NCI-H526 (cell line): ENCODE measurements around the gene PLEKHA1.

ENCODE experiments used
- DNase-seq, 2 experiments: peaks; one replicate each; lab custom pipeline; 2025; lab: John Stamatoyannopoulos, UW

Gene PLEKHA1

GRCh38 chr10:122374237-122374858 lies at the start of gene PLEKHA1:
Gene PLEKHA1, plus strand, starts transcription at chr10:122374708. Its CDS starts 18,493 bp downstream, at chr10:122393201.
- peak; percentile 73 to 96 for DNase-seq

- DNase-seq: no peak
Observed at GRCh38 chr10:122325235-122325634, 49.3 kb upstream of the PLEKHA1 start.

- DNase-seq: no peak
Observed at GRCh38 chr10:122326385-122326784, 48.1 kb upstream of the PLEKHA1 start.

GRCh38 chr10:122326806-122327205 lies 47.7 kb upstream of the PLEKHA1 start:
- no peak for DNase-seq

- no peak for DNase-seq
Observed at GRCh38 chr10:122327237-122328206, 47.0 kb upstream of the PLEKHA1 start.

GRCh38 chr10:122328676-122329075 lies 45.8 kb upstream of the PLEKHA1 start:
- DNase-seq: no peak

GRCh38 chr10:122329416-122329815 lies 45.1 kb upstream of the PLEKHA1 start:
- no peak for DNase-seq

GRCh38 chr10:122331100-122331499 lies 43.4 kb upstream of the PLEKHA1 start:
- DNase-seq: no peak

- no peak for DNase-seq
Observed at GRCh38 chr10:122331615-122332446, 42.7 kb upstream of the PLEKHA1 start.

- DNase-seq: no peak
Observed at GRCh38 chr10:122333037-122333436, 41.5 kb upstream of the PLEKHA1 start.

GRCh38 chr10:122336332-122336731 lies 38.2 kb upstream of the PLEKHA1 start:
- no peak for DNase-seq

GRCh38 chr10:122336961-122337360 lies 37.5 kb upstream of the PLEKHA1 start:
- DNase-seq: no peak

GRCh38 chr10:122338609-122339441 lies 35.7 kb upstream of the PLEKHA1 start:
- no peak for DNase-seq

GRCh38 chr10:122341141-122341810 lies 33.2 kb upstream of the PLEKHA1 start:
- DNase-seq: no peak

GRCh38 chr10:122342293-122343134 lies 32.0 kb upstream of the PLEKHA1 start:
- DNase-seq: peak; percentile 4 to 57

GRCh38 chr10:122343135-122343800 lies 31.2 kb upstream of the PLEKHA1 start:
- no peak for DNase-seq

- DNase-seq: no peak
Observed at GRCh38 chr10:122343936-122344335, 30.6 kb upstream of the PLEKHA1 start.

GRCh38 chr10:122344741-122345258 lies 29.7 kb upstream of the PLEKHA1 start:
- DNase-seq: no peak
